Activated T-helper 9 cell treated with anti-CD3 and anti-CD28 coated beads, Interleukin-2, amount 50 U/mL, for 16 hours (primary cell): ENCODE measurements around the gene ARHGAP42.

Source experiments
- DNase-seq: peaks from one replicate; pipeline ENCODE4 v3.0.0-alpha.2; 2020; ENCODE audit warnings: low read depth

The ARHGAP42 gene

GRCh38 chr11:101028644-101029043, 341.6 kb downstream of the ARHGAP42 start:
- DNase-seq: no peak

- no peak for DNase-seq
These were observed 342.9 kb downstream of the ARHGAP42 start for GRCh38 chr11:101030015-101030414.

DNA sequence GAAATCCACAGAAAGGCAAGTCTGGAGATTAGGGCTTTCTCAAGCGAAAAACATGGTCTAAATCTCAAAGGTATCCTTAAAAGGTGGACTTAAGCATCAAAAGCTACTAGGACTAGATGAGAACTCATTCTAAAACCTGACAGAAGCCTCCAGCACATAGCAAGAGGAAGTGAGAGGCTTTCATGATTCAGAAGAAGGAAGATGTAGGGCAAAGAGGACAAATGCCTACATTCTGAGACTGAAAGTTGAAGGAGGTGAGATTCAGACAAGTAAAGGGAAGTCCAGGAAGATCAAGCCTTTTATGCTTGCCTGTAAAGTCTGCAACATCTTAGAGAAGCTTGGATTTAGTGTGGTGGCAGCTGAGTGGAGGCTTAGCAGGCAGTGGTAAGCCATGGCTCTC, 343.6 kb downstream of the ARHGAP42 start:
- DNase-seq: no peak

- no peak for DNase-seq
These were observed 344.6 kb downstream of the ARHGAP42 start for GRCh38 chr11:101031713-101032112.

DNA sequence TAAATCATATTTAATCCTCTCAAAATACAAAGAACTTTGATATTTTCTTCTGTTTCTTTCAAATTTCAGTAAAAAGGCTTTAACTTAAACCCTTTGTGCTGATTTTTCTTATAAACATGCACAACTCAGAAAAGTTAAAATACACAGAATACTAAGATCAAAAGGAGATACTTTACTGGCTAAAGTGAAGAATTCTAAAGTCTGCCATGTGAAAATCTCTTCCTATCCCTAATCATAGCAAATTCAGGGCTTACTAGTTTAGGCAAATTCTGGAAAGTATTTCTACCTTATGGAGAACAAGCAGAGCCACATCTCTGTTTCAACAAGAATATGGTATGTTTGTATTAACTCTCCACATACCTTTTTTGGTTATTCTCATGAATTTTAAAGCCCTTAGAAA, 345.9 kb downstream of the ARHGAP42 start:
- no peak for DNase-seq

DNA sequence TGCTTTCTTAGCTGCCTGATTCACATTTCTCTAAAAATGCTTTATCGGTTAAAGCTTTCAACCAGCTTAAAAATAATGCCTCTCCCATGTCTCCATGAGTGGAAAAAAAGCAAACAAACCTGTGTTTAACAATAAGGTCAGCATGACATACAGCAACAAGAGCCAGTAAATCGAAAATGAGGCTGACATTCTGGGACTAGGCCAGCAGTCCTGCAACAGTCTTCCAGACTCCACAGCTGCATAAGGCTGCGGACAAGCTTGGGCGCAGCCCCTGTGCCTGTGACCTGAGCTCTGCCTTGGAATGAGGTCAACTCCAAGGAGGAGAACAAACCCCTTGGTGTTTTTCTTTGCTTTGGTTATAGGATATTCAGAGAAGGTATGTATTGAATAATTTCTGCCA, 347.0 kb downstream of the ARHGAP42 start:
- DNase-seq: no peak

DNA sequence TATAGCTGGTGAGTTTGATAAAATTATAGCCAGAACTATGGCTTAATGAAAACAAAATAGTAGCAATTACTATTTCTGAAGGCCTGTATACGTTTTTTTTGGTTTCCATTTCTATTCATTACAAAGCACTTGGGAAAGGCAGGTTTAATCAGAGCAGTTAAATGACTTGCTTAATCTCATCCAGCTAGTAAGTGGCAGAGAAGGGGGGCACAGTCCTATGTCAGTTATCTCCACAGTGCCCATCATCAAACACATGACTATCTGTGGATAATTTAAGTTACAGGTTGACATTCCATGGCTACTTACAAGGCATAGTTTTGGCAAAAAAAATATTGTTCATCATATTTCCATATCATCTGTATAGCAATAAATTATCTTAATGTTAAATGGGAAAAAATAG, 348.8 kb downstream of the ARHGAP42 start:
- DNase-seq: no peak
